HEK293 (cell line): ENCODE results near the gene ITPKB.
"Not testable (repeated sequence)": the region's sequence is repeated elsewhere in the genome, so short reads cannot be mapped to it uniquely, and the experiment has no call there.

Source experiments
- CTCF ChIA-PET: fragments of 350-600 bp; formaldehyde crosslinking; extraction: SDS; loops from one replicate; lab custom pipeline; 2021; ENCODE audit warnings: antibody characterized with exemption; lab: Yijun Ruan, JAX
- POLR2A ChIA-PET: fragments of 300-600 bp; formaldehyde crosslinking; extraction: SDS; loops from one replicate; lab custom pipeline; 2020; ENCODE audit warnings: antibody characterized with exemption, inconsistent platforms; lab: Yijun Ruan, JAX
- H3K27ac ChIP-seq: fragments of 200-500 bp; sonication (Bioruptor generic); 2 replicates; pipeline ENCODE4 v1.5.1; 2014; ENCODE audit warnings: low read depth, low read length, control low read depth, inconsistent platforms; ENCODE audit errors: extremely low read depth
- H3K36me3 ChIP-seq, 2 experiments: fragments of 200-500 bp in 1 of 2; sonication (Bioruptor generic) in 1 of 2; 1 replicate in 1 of 2; 2 replicates in 1 of 2; pipeline ENCODE4 v1.5.1; 2014 to 2017; ENCODE audit warnings: inconsistent platforms in 2 of 2, low read length in 2 of 2; ENCODE audit not compliant: control insufficient read depth in 2 of 2, insufficient read depth in 1 of 2
- H3K4me1 ChIP-seq: fragments of 200-500 bp; sonication (Bioruptor generic); 2 replicates; pipeline ENCODE4 v1.5.1; 2014; ENCODE audit warnings: mild to moderate bottlenecking, low read length, inconsistent platforms; ENCODE audit not compliant: control insufficient read depth, insufficient read depth
- H3K4me3 ChIP-seq: 2 replicates; pipeline ENCODE4 v1.5.1; 2011; ENCODE audit warnings: low read depth, mild to moderate bottlenecking, control low read depth, low read length, moderate library complexity
- H3K9me3 ChIP-seq: fragments of 200-500 bp; sonication (Bioruptor generic); 2 replicates; pipeline ENCODE4 v1.5.1; 2014; ENCODE audit warnings: low read depth, low read length, inconsistent platforms; ENCODE audit not compliant: control insufficient read depth, insufficient read depth
- AEBP2 ChIP-seq: fragments of 450-650 bp; formaldehyde crosslinking; IDR thresholded peaks from 2 replicates; pipeline ENCODE4 v1.5.1; 2016; ENCODE audit warnings: missing biosample characterization, missing genetic modification characterization, borderline replicate concordance
- KLF1 ChIP-seq: fragments of 450-650 bp; formaldehyde crosslinking; IDR thresholded peaks from 2 replicates; pipeline ENCODE4 v1.5.1; 2016; ENCODE audit warnings: missing biosample characterization, missing genetic modification characterization
- KLF17 ChIP-seq: fragments of 450-650 bp; formaldehyde crosslinking; IDR thresholded peaks from 2 replicates; pipeline ENCODE4 v1.5.1; 2016; ENCODE audit warnings: missing biosample characterization, missing genetic modification characterization
- MEIS1 ChIP-seq: sonication (generic); formaldehyde crosslinking; IDR thresholded peaks from 2 replicates; pipeline ENCODE4 v1.8.1; 2022; ENCODE audit warnings: missing genetic modification reagents, mild to moderate bottlenecking, borderline replicate concordance
- MZF1 ChIP-seq: fragments of 450-650 bp; formaldehyde crosslinking; IDR thresholded peaks from 2 replicates; pipeline ENCODE4 v1.5.1; 2017; ENCODE audit warnings: missing biosample characterization, missing genetic modification characterization, borderline replicate concordance
- OVOL3 ChIP-seq: fragments of 450-650 bp; formaldehyde crosslinking; IDR thresholded peaks from 2 replicates; pipeline ENCODE4 v1.5.1; 2016; ENCODE audit warnings: missing biosample characterization, missing genetic modification characterization
- RBAK ChIP-seq: fragments of 450-650 bp; formaldehyde crosslinking; IDR thresholded peaks from 2 replicates; pipeline ENCODE4 v1.5.1; 2016; ENCODE audit warnings: missing biosample characterization, missing genetic modification characterization
- ZFHX2 ChIP-seq: fragments of 450-650 bp; formaldehyde crosslinking; conservative IDR thresholded peaks from 2 replicates; pipeline ENCODE4 v1.5.1; 2016; ENCODE audit warnings: missing biosample characterization, missing genetic modification characterization
- ZFP37 ChIP-seq: fragments of 450-650 bp; formaldehyde crosslinking; IDR thresholded peaks from 2 replicates; pipeline ENCODE4 v1.5.1; 2016; ENCODE audit warnings: missing biosample characterization, missing genetic modification characterization
- ZNF132 ChIP-seq: fragments of 450-650 bp; formaldehyde crosslinking; IDR thresholded peaks from 2 replicates; pipeline ENCODE4 v1.5.1; 2017; ENCODE audit warnings: missing biosample characterization, missing genetic modification characterization, borderline replicate concordance
- ZNF155 ChIP-seq: fragments of 450-650 bp; formaldehyde crosslinking; IDR thresholded peaks from 2 replicates; pipeline ENCODE4 v1.5.1; 2016; ENCODE audit warnings: missing biosample characterization, missing genetic modification characterization
- ZNF19 ChIP-seq: fragments of 450-650 bp; formaldehyde crosslinking; IDR thresholded peaks from 2 replicates; pipeline ENCODE4; 2016; ENCODE audit warnings: missing biosample characterization, missing genetic modification characterization, low read depth
- ZNF266 ChIP-seq: fragments of 450-650 bp; formaldehyde crosslinking; IDR thresholded peaks from 2 replicates; pipeline ENCODE4 v1.5.1; 2016; ENCODE audit warnings: missing biosample characterization, missing genetic modification characterization, low read depth
- ZNF292 ChIP-seq: fragments of 450-650 bp; formaldehyde crosslinking; IDR thresholded peaks from 2 replicates; pipeline ENCODE4 v1.5.1; 2016; ENCODE audit warnings: low read depth, missing biosample characterization, missing genetic modification characterization, borderline replicate concordance
- ZNF302 ChIP-seq: fragments of 450-650 bp; formaldehyde crosslinking; IDR thresholded peaks from 2 replicates; pipeline ENCODE4 v1.5.1; 2016; ENCODE audit warnings: missing biosample characterization, missing genetic modification characterization, low read depth
- ZNF350 ChIP-seq: fragments of 450-650 bp; formaldehyde crosslinking; IDR thresholded peaks from 2 replicates; pipeline ENCODE4 v1.5.0; 2017; ENCODE audit warnings: missing biosample characterization, mild to moderate bottlenecking, missing genetic modification characterization
- ZNF394 ChIP-seq: fragments of 450-650 bp; formaldehyde crosslinking; IDR thresholded peaks from 2 replicates; pipeline ENCODE4 v1.5.1; 2016; ENCODE audit warnings: missing biosample characterization, missing genetic modification characterization, mild to moderate bottlenecking, moderate library complexity, borderline replicate concordance
- ZNF398 ChIP-seq: fragments of 450-650 bp; formaldehyde crosslinking; IDR thresholded peaks from 2 replicates; pipeline ENCODE4 v1.5.1; 2017; ENCODE audit warnings: missing biosample characterization, missing genetic modification characterization
- ZNF404 ChIP-seq: fragments of 450-650 bp; formaldehyde crosslinking; IDR thresholded peaks from 2 replicates; pipeline ENCODE4 v1.5.1; 2017; ENCODE audit warnings: missing biosample characterization, missing genetic modification characterization
- ZNF426 ChIP-seq: fragments of 450-650 bp; formaldehyde crosslinking; IDR thresholded peaks from 2 replicates; pipeline ENCODE4 v1.5.1; 2017; ENCODE audit warnings: missing biosample characterization, missing genetic modification characterization, mild to moderate bottlenecking, inconsistent platforms, moderate library complexity
- ZNF501 ChIP-seq: fragments of 450-650 bp; formaldehyde crosslinking; IDR thresholded peaks from 2 replicates; pipeline ENCODE4 v1.5.1; 2016; ENCODE audit warnings: missing biosample characterization, missing genetic modification characterization
- ZNF514 ChIP-seq: fragments of 450-650 bp; formaldehyde crosslinking; IDR thresholded peaks from 2 replicates; pipeline ENCODE4 v1.5.1; 2016; ENCODE audit warnings: missing biosample characterization, missing genetic modification characterization
- ZNF555 ChIP-seq: fragments of 450-650 bp; formaldehyde crosslinking; conservative IDR thresholded peaks from 2 replicates; pipeline ENCODE4 v1.5.1; 2017; ENCODE audit warnings: missing biosample characterization, mild to moderate bottlenecking, missing genetic modification characterization, inconsistent platforms
- ZNF561 ChIP-seq: fragments of 450-650 bp; IDR thresholded peaks from 2 replicates; pipeline ENCODE4 v1.5.1; 2018; ENCODE audit warnings: missing biosample characterization, missing genetic modification characterization, borderline replicate concordance
- ZNF571 ChIP-seq: fragments of 450-650 bp; formaldehyde crosslinking; IDR thresholded peaks from 2 replicates; pipeline ENCODE4 v1.5.0; 2017; ENCODE audit warnings: missing biosample characterization, missing genetic modification characterization
- ZNF623 ChIP-seq: fragments of 450-650 bp; formaldehyde crosslinking; IDR thresholded peaks from 2 replicates; pipeline ENCODE4 v1.5.1; 2016; ENCODE audit warnings: missing biosample characterization, missing genetic modification characterization
- ZNF629 ChIP-seq: fragments of 450-650 bp; formaldehyde crosslinking; IDR thresholded peaks from 2 replicates; pipeline ENCODE4 v1.5.1; 2017; ENCODE audit warnings: missing biosample characterization, missing genetic modification characterization
- ZNF777 ChIP-seq: fragments of 450-650 bp; formaldehyde crosslinking; IDR thresholded peaks from 2 replicates; pipeline ENCODE4 v1.5.1; 2017; ENCODE audit warnings: missing biosample characterization, missing genetic modification characterization, borderline replicate concordance
- ZNF785 ChIP-seq: fragments of 450-650 bp; formaldehyde crosslinking; IDR thresholded peaks from 2 replicates; pipeline ENCODE4 v1.5.1; 2016; ENCODE audit warnings: missing biosample characterization, missing genetic modification characterization

Gene ITPKB

GRCh38 chr1:226749467-226749866, 10.4 kb upstream of the ITPKB start:
- POLR2A ChIA-PET, result no interaction called here
- H3K4me1 ChIP-seq, result no peaks in the 10 kb centered on the region
- no peak overlapping the region for H3K27ac ChIP-seq
- TF ChIP-seq ZNF302 (no peak), ZNF19 (tag by site-specific recombination) (no peak), ZNF350 (no peak), ZNF398 (tag by site-specific recombination) (no peak), KLF1 (tag by site-specific recombination) (no peak), ZNF571 (tag by site-specific recombination) (no peak), ZNF629 (tag by site-specific recombination) (no peak), ZNF785 (tag by site-specific recombination) (no peak), RBAK (tag by site-specific recombination) (no peak), ZFHX2 (tag by site-specific recombination) (no peak), MZF1 (tag by site-specific recombination) (no peak), ZNF514 (tag by site-specific recombination) (no peak), OVOL3 (tag by site-specific recombination) (no peak)
- H3K4me3 ChIP-seq, result no peak overlapping the region
- CTCF ChIA-PET, result interaction anchor here (0.8 to 0.9 kb wide), 2 partner anchors 11 to 13 kb away, joined by 3 read pairs; partner anchors contain the start of gene ITPKB
- no peaks in the 10 kb centered on the region for H3K9me3 ChIP-seq
- H3K36me3 ChIP-seq, result no peaks in the 10 kb centered on the region

GRCh38 chr1:226748306-226748705, 9.2 kb upstream of the ITPKB start:
- no peaks in the 10 kb centered on the region for H3K4me1 ChIP-seq
- H3K27ac ChIP-seq, result no peak overlapping the region
- TF ChIP-seq ZNF561 (tag by site-specific recombination) (no peak), MEIS1 (CRISPR knock-in tag) (no peak), ZNF155 (tag by site-specific recombination) (no peak), KLF17 (tag by site-specific recombination) (no peak), ZNF777 (no peak), ZNF132 (tag by site-specific recombination) (no peak)
- H3K4me3 ChIP-seq, result no peak overlapping the region
- H3K36me3 ChIP-seq, result no peaks in the 10 kb centered on the region
- H3K9me3 ChIP-seq, result no peaks in the 10 kb centered on the region; the same call in 1 of the 2 replicates
- CTCF ChIA-PET, result no interaction called here
- POLR2A ChIA-PET, result no interaction called here

- H3K27ac ChIP-seq, POLR2A ChIA-PET: not testable (repeated sequence)
- TF ChIP-seq ZNF623 (tag by site-specific recombination) (peak; percentile 82), ZNF394 (tag by site-specific recombination) (peak; percentile 96), ZNF629 (tag by site-specific recombination) (peak; percentile 64), ZNF555 (tag by site-specific recombination) (peak; percentile 96), ZNF266 (tag by site-specific recombination) (peak; percentile 83), ZNF501 (tag by site-specific recombination) (peak; percentile 79; the same call in 1 of the 2 replicates), ZFP37 (tag by site-specific recombination) (0 out of 2 replicates have a peak, but pooled peaks have one; percentile 80), AEBP2 (tag by site-specific recombination) (peak; percentile 18; the same call in 1 of the 2 replicates), ZNF404 (tag by site-specific recombination) (peak; percentile 85; the same call in 1 of the 2 replicates), ZNF426 (tag by site-specific recombination) (peak; percentile 96), ZNF292 (tag by site-specific recombination) (peak; percentile 55; the same call in 1 of the 2 replicates)
Observed at GRCh38 chr1:226747519-226748263, 8.6 kb upstream of the ITPKB start.

More at GRCh38 chr1:226747519-226748263, 8.6 kb upstream of the ITPKB start:
- H3K4me3 ChIP-seq, H3K9me3 ChIP-seq, H3K4me1 ChIP-seq, H3K36me3 ChIP-seq, CTCF ChIA-PET: not testable (repeated sequence)
